GM12878 (cell line): ENCODE results near the gene H6PD. TPM values are rescaled to one million over a fixed set of nuclear protein-coding genes. Genes with fewer than 3 reads are reported as not detected.

Experiments
- ATAC-seq: fragments of 200-7000 bp; cut with Tn5 transposase; 3 replicates; pipeline ENCODE4 v1.9.1; 2020; ENCODE audit warnings: mild to moderate bottlenecking, moderate library complexity
- BruUV-seq: library from RNA; stranded (reverse); fragments of 400-500 nt; replicated peaks from 2 replicates; lab custom pipeline; 2021; lab: Mats Ljungman, UMichigan
- CTCF ChIA-PET: fragments of 300-600 bp; sonication (Branson Sonifier 250); formaldehyde crosslinking; extraction: SDS; loops from one replicate; lab custom pipeline; 2021; ENCODE audit warnings: inconsistent platforms; lab: Yijun Ruan, JAX
- POLR2A ChIA-PET: fragments of 350-600 bp; formaldehyde crosslinking; extraction: SDS; loops from one replicate; lab custom pipeline; 2021; ENCODE audit warnings: inconsistent platforms; lab: Charles Lee
- RAD21 ChIA-PET: fragments of 300-600 bp; sonication (Branson Sonifier 250); formaldehyde crosslinking; loops from one replicate; lab custom pipeline; 2023; ENCODE audit warnings: antibody characterized with exemption; ENCODE audit not compliant: unreplicated experiment; lab: Charles Lee
- SMC1A ChIA-PET: fragments of 300-600 bp; sonication (Branson Sonifier 250); formaldehyde crosslinking; loops from one replicate; lab custom pipeline; 2023; ENCODE audit not compliant: unreplicated experiment, uncharacterized antibody; lab: Charles Lee
- DNase-seq: peaks from one replicate; pipeline ENCODE4 v3.0.0-alpha.2; 2011; ENCODE audit warnings: low read depth, low spot score
- FAIRE-seq: peaks from 3 replicates; lab custom pipeline; 2011; peaks lifted over from hg19 to GRCh38; lab: Jason Lieb, UNC
- H2AFZ ChIP-seq: 2 replicates; pipeline ENCODE4 v1.6.0; 2011; ENCODE audit warnings: low read depth, low read length, control low read depth; ENCODE audit not compliant: control insufficient read depth
- H3K27ac ChIP-seq: 2 replicates; pipeline ENCODE4 v1.5.1; 2011; ENCODE audit warnings: control low read depth; ENCODE audit not compliant: control insufficient read depth, insufficient read depth
- H3K27me3 ChIP-seq, 2 experiments: replicated peaks in 1 of 2; 2 replicates each; pipeline versions ENCODE4 v1.6.0 to v1.6.1; 2011; ENCODE audit warnings: low read length in 1 of 2; ENCODE audit not compliant: control insufficient read depth in 2 of 2, insufficient read depth in 2 of 2
- H3K36me3 ChIP-seq, 2 experiments: 2 replicates each; pipeline ENCODE4 v1.5.1; 2011; ENCODE audit warnings: low read length in 1 of 2; ENCODE audit not compliant: control insufficient read depth in 2 of 2, insufficient read depth in 2 of 2
- H3K4me1 ChIP-seq: 2 replicates; pipeline ENCODE4 v1.6.1; 2011; ENCODE audit warnings: mild to moderate bottlenecking, low read length, moderate library complexity, mixed read lengths; ENCODE audit not compliant: control insufficient read depth, insufficient read depth
- H3K4me2 ChIP-seq: 2 replicates; pipeline ENCODE4 v1.6.0; 2011; ENCODE audit warnings: control low read depth; ENCODE audit not compliant: control insufficient read depth, insufficient read depth
- H3K4me3 ChIP-seq: fragments of 200-600 bp; sonication (generic); 2 replicates; pipeline ENCODE4 v1.5.1; 2016
- H3K79me2 ChIP-seq: 2 replicates; pipeline ENCODE4 v1.6.0; 2011; ENCODE audit warnings: low read length; ENCODE audit not compliant: control insufficient read depth, insufficient read depth
- H3K9ac ChIP-seq: 2 replicates; pipeline ENCODE4 v1.8.0; 2011; ENCODE audit warnings: low read length, control low read depth, mixed read lengths; ENCODE audit not compliant: control insufficient read depth, insufficient read depth
- H3K9me3 ChIP-seq: replicated peaks from 3 replicates; pipeline ENCODE4 v1.5.1; 2011; ENCODE audit warnings: mild to moderate bottlenecking, low read length; ENCODE audit not compliant: control insufficient read depth, insufficient read depth
- H4K20me1 ChIP-seq: 2 replicates; pipeline ENCODE4 v1.6.0; 2011; ENCODE audit not compliant: control insufficient read depth, insufficient read depth
- ATF3 ChIP-seq: IDR thresholded peaks from 2 replicates; pipeline ENCODE4 v1.6.1; 2011; ENCODE audit warnings: low read depth, mild to moderate bottlenecking, low read length, moderate library complexity, borderline replicate concordance; ENCODE audit errors: extremely low read depth
- BCL3 ChIP-seq: IDR thresholded peaks from 2 replicates; pipeline ENCODE4 v1.6.1; 2011; ENCODE audit warnings: borderline replicate concordance, low read depth, mild to moderate bottlenecking, moderate library complexity, low read length; ENCODE audit not compliant: insufficient read depth, poor library complexity, severe bottlenecking
- CEBPZ ChIP-seq: fragments of 150-350 bp; IDR thresholded peaks from 2 replicates; pipeline ENCODE4 v1.6.1; 2016; ENCODE audit warnings: low read depth, low read length
- E2F8 ChIP-seq: fragments of 450-650 bp; IDR thresholded peaks from 2 replicates; pipeline ENCODE4 v1.6.1; 2018; ENCODE audit warnings: mild to moderate bottlenecking, low read depth, moderate library complexity; ENCODE audit not compliant: partially characterized antibody
- ESRRA ChIP-seq: IDR thresholded peaks from 2 replicates; pipeline ENCODE4 v1.6.1; 2012; ENCODE audit warnings: mild to moderate bottlenecking, low read length, improper control_type of control experiment
- HDAC2 ChIP-seq: fragments of 200-600 bp; sonication (generic); IDR thresholded peaks from 2 replicates; pipeline ENCODE4 v1.6.1; 2017
- JUND ChIP-seq: IDR thresholded peaks from 2 replicates; pipeline ENCODE4 v1.6.1; 2012; ENCODE audit warnings: low read depth, mild to moderate bottlenecking, low read length, improper control_type of control experiment, moderate library complexity
- POLR2A ChIP-seq: IDR thresholded peaks from 2 replicates; pipeline ENCODE4 v1.6.1; 2011; ENCODE audit warnings: low read depth, mild to moderate bottlenecking, low read length
- REST ChIP-seq: IDR thresholded peaks from 2 replicates; pipeline ENCODE4 v1.6.1; 2012; ENCODE audit warnings: mild to moderate bottlenecking, low read depth, low read length
- ZNF274 ChIP-seq: IDR thresholded peaks from one replicate; pipeline ENCODE4 v1.8.0; 2011; ENCODE audit not compliant: insufficient read length, insufficient read depth
- ZNF384 ChIP-seq: IDR thresholded peaks from 2 replicates; pipeline ENCODE4 v1.6.1; 2012; ENCODE audit warnings: low read depth, mild to moderate bottlenecking, low read length, improper control_type of control experiment, borderline replicate concordance
- ZZZ3 ChIP-seq: IDR thresholded peaks from 2 replicates; pipeline ENCODE4 v1.6.1; 2011; ENCODE audit warnings: low read depth; ENCODE audit not compliant: control insufficient read depth, insufficient read length
- WGBS: methylation state at CpG from one replicate; pipeline ENCODE4 v1.1.6; 2016; ENCODE audit warnings: low lambda C conversion rate; ENCODE audit not compliant: insufficient replicate concordance, insufficient coverage; ENCODE audit errors: missing lambda C conversion rate; 5-methylcytosine and 5-hydroxymethylcytosine counted together
- in situ Hi-C: fragments of 300-500 bp; cut with MboI; formaldehyde crosslinking; loops from 9 replicates; pipeline ENCODE4 v1.14.3; 2018; ENCODE audit warnings: mixed read lengths
- intact Hi-C: fragments of 100-400 bp; cut with micrococcal nuclease; formaldehyde crosslinking; loops from one replicate; pipeline ENCODE4 v1.14.2; 2022; ENCODE audit not compliant: unreplicated experiment
- polyA plus RNA-seq, 11 experiments: library from polyadenylated mRNA; depleted of rRNA in 4 of 11; unstranded in 6 of 11; stranded (reverse) in 5 of 11; fragments of >200 nt; fragmentation: Nextera tagmentation in 4 of 11; fragmentation: Illumina TruSeq in 1 of 11; extraction: Ambion mirVana in 4 of 11; extraction: Trizol in 1 of 11; gene quantifications; 1 replicate in 1 of 11; 2 replicates in 10 of 11; pipeline versions ENCODE4 v1.2.1 to v1.2.3, GENCODE V29; 2011 to 2016; ENCODE audit warnings: inconsistent platforms in 2 of 11, missing spikeins in 2 of 11, low read depth in 1 of 11
- total RNA-seq, 4 experiments: library from RNA; depleted of rRNA in 3 of 4; stranded (reverse); fragments of >200 nt in 3 of 4; fragmentation: Illumina TruSeq in 1 of 4; extraction: Trizol in 1 of 4; gene quantifications; 2 replicates each; pipeline versions ENCODE4 v1.2.1 to v1.2.3, GENCODE V29; 2013 to 2021

H6PD gene
- total and polyA plus RNA-seq, 10 of the 15 experiments (the other 5 are each of a cell fraction or from before 2014, with no cell fraction given) = 1.2 to 20.7 (median 7.7) TPM

- Histone ChIP-seq H2AFZ (no peak overlapping the region), H3K27ac (no peak overlapping the region), H3K36me3 (no peaks in the 10 kb centered on the region), H3K9me3 (peaks cover 3% of the 10 kb centered on the region; the same call in 2 of the 3 replicates), H4K20me1 (no peaks in the 10 kb centered on the region; the same call in 1 of the 2 replicates), H3K79me2 (no peaks in the 10 kb centered on the region), H3K27me3 (no peaks in the 10 kb centered on the region), H3K4me1 (no peaks in the 10 kb centered on the region), H3K4me2 (no peak overlapping the region), H3K4me3 (no peak overlapping the region), H3K9ac (no peak overlapping the region)
- no peak for DNase-seq
- POLR2A ChIA-PET = no interaction called here
- SMC1A ChIA-PET = interaction anchor here (0.6 to 1.7 kb wide), 2 partner anchors 191 to 899 kb away, joined by 3 to 4 read pairs; no protein-coding TSS in a partner anchor
- no TSS peak for BruUV-seq
- RAD21 ChIA-PET = no interaction called here
- no peak for FAIRE-seq
- in situ Hi-C loops (no loop called here), intact Hi-C loops (no loop called here)
- CTCF ChIA-PET = interaction anchor here (1.3 to 1.6 kb wide), 3 partner anchors 12 to 226 kb away, joined by 4 to 5 read pairs (median 5); no protein-coding TSS in a partner anchor
- no peak for ATAC-seq
- WGBS = 84% methylated on average over 10 of the region's 10 CpGs
- TF ChIP-seq E2F8 (no peak), ATF3 (no peak), ZNF384 (no peak), CEBPZ (no peak), ZNF274 (no peak), REST (no peak), BCL3 (no peak), JUND (no peak), HDAC2 (no peak), ZZZ3 (no peak), ESRRA (no peak), POLR2A (no peak)
Measured at GRCh38 chr1:9265037-9265436, 30.5 kb downstream of the H6PD start.
